Trophoblast cell (in vitro differentiated cells and primary cell): ENCODE measurements around the gene CNTRL. TPM values are rescaled to one million over a fixed set of nuclear protein-coding genes. Genes with fewer than 3 reads are reported as not detected.
"Not testable (repeated sequence)": the region's sequence is repeated elsewhere in the genome, so short reads cannot be mapped to it uniquely, and the experiment has no call there.

Source experiments
- DNase-seq, 2 donors: peaks; one replicate each; pipeline ENCODE4 v3.0.0-alpha.2; 2016
- H2AFZ ChIP-seq: 2 replicates; pipeline ENCODE4 v1.6.1; 2013; ENCODE audit warnings: low read length, moderate library complexity, mild to moderate bottlenecking; ENCODE audit not compliant: insufficient read depth, poor library complexity
- H2AK5ac ChIP-seq: 2 replicates; pipeline ENCODE4 v1.6.1; 2013; ENCODE audit warnings: mild to moderate bottlenecking, low read length
- H2BK120ac ChIP-seq: 2 replicates; pipeline ENCODE4 v1.6.1; 2013; ENCODE audit warnings: low read length, mild to moderate bottlenecking, moderate library complexity; ENCODE audit not compliant: insufficient read depth, poor library complexity
- H2BK12ac ChIP-seq: 2 replicates; pipeline ENCODE4 v1.6.1; 2013; ENCODE audit warnings: mild to moderate bottlenecking, low read length, moderate library complexity
- H2BK5ac ChIP-seq: 2 replicates; pipeline ENCODE4 v1.6.1; 2013; ENCODE audit warnings: low read length, low read depth, moderate library complexity, mild to moderate bottlenecking; ENCODE audit not compliant: poor library complexity
- H3K14ac ChIP-seq: 2 replicates; pipeline ENCODE4 v1.6.1; 2013; ENCODE audit warnings: mild to moderate bottlenecking, low read length
- H3K18ac ChIP-seq: 2 replicates; pipeline ENCODE4 v1.6.1; 2013; ENCODE audit warnings: mild to moderate bottlenecking, low read length
- H3K23ac ChIP-seq: 2 replicates; pipeline ENCODE4 v1.6.1; 2013; ENCODE audit warnings: low read length
- H3K27ac ChIP-seq: 2 replicates; pipeline ENCODE4 v1.5.1; 2013; ENCODE audit warnings: low read depth, mild to moderate bottlenecking, inconsistent platforms, low read length, moderate library complexity
- H3K27me3 ChIP-seq: 2 replicates; pipeline ENCODE4 v1.6.1; 2013; ENCODE audit warnings: inconsistent platforms, mild to moderate bottlenecking, low read length, moderate library complexity; ENCODE audit not compliant: insufficient read depth
- H3K36me3 ChIP-seq, 2 experiments: 1 replicate in 1 of 2; 2 replicates in 1 of 2; pipeline ENCODE4 v1.6.1; 2013; ENCODE audit warnings: low read length in 2 of 2, mild to moderate bottlenecking in 2 of 2, moderate library complexity in 1 of 2; ENCODE audit not compliant: insufficient read depth in 2 of 2, control insufficient read depth in 1 of 2
- H3K4ac ChIP-seq: 2 replicates; pipeline ENCODE4 v1.6.1; 2013; ENCODE audit warnings: low read depth, mild to moderate bottlenecking, low read length, moderate library complexity
- H3K4me1 ChIP-seq, 2 experiments: 1 replicate in 1 of 2; 2 replicates in 1 of 2; pipeline ENCODE4 v1.6.1; 2013; ENCODE audit warnings: low read length in 2 of 2, mild to moderate bottlenecking in 2 of 2, moderate library complexity in 1 of 2; ENCODE audit not compliant: insufficient read depth in 2 of 2, control insufficient read depth in 1 of 2
- H3K4me2 ChIP-seq: 2 replicates; pipeline ENCODE4 v1.6.1; 2013; ENCODE audit warnings: inconsistent platforms, mild to moderate bottlenecking, low read length, moderate library complexity
- H3K4me3 ChIP-seq: 2 replicates; pipeline ENCODE4 v1.5.1; 2013; ENCODE audit warnings: mild to moderate bottlenecking, low read depth, low read length, inconsistent platforms
- H3K79me1 ChIP-seq: one replicate; pipeline ENCODE4 v1.6.1; 2013; ENCODE audit warnings: low read length
- H3K79me2 ChIP-seq: 2 replicates; pipeline ENCODE4 v1.6.1; 2013; ENCODE audit warnings: low read length, mild to moderate bottlenecking; ENCODE audit not compliant: control insufficient read depth, insufficient read depth, poor library complexity
- H3K9ac ChIP-seq: 2 replicates; pipeline ENCODE4 v1.6.1; 2013; ENCODE audit warnings: mild to moderate bottlenecking, low read length
- H3K9me3 ChIP-seq: 2 replicates; pipeline ENCODE4 v1.6.1; 2013; ENCODE audit warnings: low read depth, mild to moderate bottlenecking, control low read depth, inconsistent platforms, low read length; ENCODE audit not compliant: insufficient read depth
- H4K12ac ChIP-seq: 2 replicates; pipeline ENCODE4 v1.6.1; 2013; ENCODE audit warnings: low read depth, mild to moderate bottlenecking, low read length, moderate library complexity
- H4K8ac ChIP-seq: 2 replicates; pipeline ENCODE4 v1.6.1; 2013; ENCODE audit warnings: low read depth, mild to moderate bottlenecking, low read length, moderate library complexity
- H4K91ac ChIP-seq: one replicate; pipeline ENCODE4 v1.6.1; 2013; ENCODE audit warnings: low read depth, mild to moderate bottlenecking, low read length, moderate library complexity
- WGBS: extraction: QIAGEN DNeasy Blood & Tissue Kit; methylation state at CpG from one replicate; pipeline ENCODE4 v1.1.7; 2013; ENCODE audit warnings: missing lambda C conversion rate; ENCODE audit not compliant: insufficient read length, insufficient coverage; ENCODE audit errors: extremely low coverage; 5-methylcytosine and 5-hydroxymethylcytosine counted together
- polyA plus RNA-seq: library from polyadenylated mRNA; stranded (reverse); fragments of 200-250 nt; gene quantifications from 2 replicates; pipeline ENCODE4 v1.2.3, GENCODE V29; 2013

Gene CNTRL
- polyA plus RNA-seq: 5.5 and 6.8 TPM in 2 replicates

- WGBS: no CpG with 5 or more reads among the region's 85 CpGs
- peak within 1 kb of the TSS; percentile 94 for H3K4me2 ChIP-seq
- H3K18ac ChIP-seq: peak within 1 kb of the TSS; percentile 25
- peak within 1 kb of the TSS; percentile 87 for H3K4me3 ChIP-seq
- H2BK120ac ChIP-seq: no peak within 1 kb of the TSS
- peak; percentile 84 for DNase-seq
- H3K27ac ChIP-seq: no peak within 1 kb of the TSS
- H4K91ac ChIP-seq: no peak within 1 kb of the TSS
- H3K14ac ChIP-seq: peak within 1 kb of the TSS; percentile 33
- peaks cover 5% of the 10 kb centered on the region for H3K79me2 ChIP-seq
- no peaks in the 10 kb centered on the region for H3K36me3 ChIP-seq
- H3K23ac ChIP-seq: no peak within 1 kb of the TSS
- no peak within 1 kb of the TSS for H2BK12ac ChIP-seq
- H4K12ac ChIP-seq: peak within 1 kb of the TSS; percentile 10
- H3K9me3 ChIP-seq: no peaks in the 10 kb centered on the region
- H2AFZ ChIP-seq: peak within 1 kb of the TSS; percentile 68
- H3K27me3 ChIP-seq: peaks cover 4% of the 10 kb centered on the region
- H2AK5ac ChIP-seq: no peak within 1 kb of the TSS
- peaks cover 6 to 7% of the 10 kb centered on the region in 2 experiments for H3K4me1 ChIP-seq
- H4K8ac ChIP-seq: peak within 1 kb of the TSS; percentile 67
- H3K79me1 ChIP-seq: peaks cover 4% of the 10 kb centered on the region
- peak within 1 kb of the TSS; percentile 53 for H3K9ac ChIP-seq
- H3K4ac ChIP-seq: no peak within 1 kb of the TSS
- H2BK5ac ChIP-seq: no peak within 1 kb of the TSS
These were observed at the start of gene CNTRL for GRCh38 chr9:121074370-121075250. Gene CNTRL (plus strand): TSS chr9:121074955. CDS start chr9:121088327, 13,372 bp downstream.

- no peak overlapping the region for H3K4me2 ChIP-seq
- no peak overlapping the region for H4K91ac ChIP-seq
- H2AFZ ChIP-seq: no peak overlapping the region
- no peak overlapping the region for H2BK120ac ChIP-seq
- H4K8ac ChIP-seq: no peak overlapping the region
- H3K27ac ChIP-seq: no peak overlapping the region
- no peak overlapping the region for H2BK5ac ChIP-seq
- peaks cover 0 to 3% of the 10 kb centered on the region in 2 experiments for H3K4me1 ChIP-seq
- no peaks in the 10 kb centered on the region for H3K36me3 ChIP-seq
- no peaks in the 10 kb centered on the region for H3K79me1 ChIP-seq
- H3K23ac ChIP-seq: no peak overlapping the region
- peak in 1 of 2 donors; percentile 19 for DNase-seq
- no peak overlapping the region for H3K18ac ChIP-seq
- no CpG with 5 or more reads among the region's 3 CpGs for WGBS
- H3K27me3 ChIP-seq: no peaks in the 10 kb centered on the region
- H3K9ac ChIP-seq: no peak overlapping the region
- no peaks in the 10 kb centered on the region for H3K79me2 ChIP-seq
- no peak overlapping the region for H4K12ac ChIP-seq
- no peak overlapping the region for H2AK5ac ChIP-seq
- H2BK12ac ChIP-seq: no peak overlapping the region
- H3K14ac ChIP-seq: no peak overlapping the region
- no peak overlapping the region for H3K4me3 ChIP-seq
- H3K9me3 ChIP-seq: peaks cover 2% of the 10 kb centered on the region
- H3K4ac ChIP-seq: no peak overlapping the region
These were observed 48.5 kb upstream of the CNTRL start for GRCh38 chr9:121026260-121026691.

DNA sequence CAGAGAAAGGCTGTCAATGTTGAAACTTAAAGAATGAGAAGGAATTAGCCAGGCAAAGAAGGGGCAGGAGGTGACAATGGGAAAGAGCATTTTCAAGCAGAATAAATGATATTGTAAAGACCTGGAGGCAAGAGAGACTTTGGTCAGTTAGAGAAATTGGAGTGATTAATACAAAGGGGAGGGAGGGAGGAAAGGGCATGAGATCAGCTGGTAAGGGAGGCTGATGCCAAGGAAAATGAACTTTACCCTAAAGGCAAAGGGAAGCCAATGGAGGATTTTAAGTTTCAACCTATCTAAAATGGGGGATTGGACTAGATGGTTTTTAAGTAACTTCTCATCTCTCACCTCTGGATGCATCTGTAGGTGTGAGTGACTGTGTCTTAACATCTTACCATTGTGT is 48.0 kb upstream of the CNTRL start:
- no peak overlapping the region for H2BK5ac ChIP-seq
- H3K79me2 ChIP-seq: no peaks in the 10 kb centered on the region
- H2BK120ac ChIP-seq: no peak overlapping the region
- no peaks in the 10 kb centered on the region for H3K79me1 ChIP-seq
- peaks cover 2% of the 10 kb centered on the region for H3K9me3 ChIP-seq
- peak overlapping the region; percentile 73 for H3K27ac ChIP-seq
- no peaks in the 10 kb centered on the region for H3K36me3 ChIP-seq
- H3K4me3 ChIP-seq: no peak overlapping the region
- H3K4me1 ChIP-seq: peaks cover 0 to 3% of the 10 kb centered on the region in 2 experiments
- no peak overlapping the region for H3K9ac ChIP-seq
- no peak overlapping the region for H4K12ac ChIP-seq
- no peaks in the 10 kb centered on the region for H3K27me3 ChIP-seq
- H4K91ac ChIP-seq: no peak overlapping the region
- no peak overlapping the region for H3K4ac ChIP-seq
- H2AFZ ChIP-seq: no peak overlapping the region
- H2BK12ac ChIP-seq: no peak overlapping the region
- no peak for DNase-seq
- no peak overlapping the region for H4K8ac ChIP-seq
- H3K18ac ChIP-seq: no peak overlapping the region
- H3K4me2 ChIP-seq: no peak overlapping the region
- H3K14ac ChIP-seq: no peak overlapping the region
- H2AK5ac ChIP-seq: no peak overlapping the region
- no peak overlapping the region for H3K23ac ChIP-seq

- not testable (repeated sequence) for H2BK12ac ChIP-seq, H3K79me2 ChIP-seq, H3K18ac ChIP-seq, H2AFZ ChIP-seq, H3K9me3 ChIP-seq, H2BK5ac ChIP-seq, H4K91ac ChIP-seq, H3K4me2 ChIP-seq, H4K8ac ChIP-seq, H3K36me3 ChIP-seq, H3K4me1 ChIP-seq, H3K14ac ChIP-seq, H3K23ac ChIP-seq, H3K4me3 ChIP-seq, H4K12ac ChIP-seq, H2AK5ac ChIP-seq, H3K79me1 ChIP-seq, H3K9ac ChIP-seq, H3K27me3 ChIP-seq, DNase-seq, H3K27ac ChIP-seq, H3K4ac ChIP-seq, H2BK120ac ChIP-seq
- no CpG with 5 or more reads among the region's 4 CpGs for WGBS
These were observed 46.5 kb upstream of the CNTRL start for GRCh38 chr9:121028285-121028684.
